IPS DF 6.9 (cell line): ENCODE results near the gene RPRD1A.

Source experiments
- DNase-seq: peaks from one replicate; pipeline ENCODE4 v3.0.0-alpha.2; 2013; ENCODE audit warnings: low read depth, low spot score
- H3K27ac ChIP-seq: one replicate; pipeline ENCODE4 v1.5.1; 2013; ENCODE audit warnings: low read length, control low read depth
- H3K27me3 ChIP-seq: 2 replicates; pipeline ENCODE4 v1.6.1; 2013; ENCODE audit warnings: mild to moderate bottlenecking, low read length; ENCODE audit not compliant: control insufficient read depth, insufficient read depth
- H3K36me3 ChIP-seq: 2 replicates; pipeline ENCODE4 v1.6.1; 2013; ENCODE audit warnings: low read length; ENCODE audit not compliant: control insufficient read depth, insufficient read depth
- H3K4me1 ChIP-seq: 2 replicates; pipeline ENCODE4 v1.6.1; 2013; ENCODE audit warnings: low read length; ENCODE audit not compliant: control insufficient read depth, insufficient read depth
- H3K4me3 ChIP-seq: 2 replicates; pipeline ENCODE4 v1.5.1; 2013; ENCODE audit warnings: mild to moderate bottlenecking, low read length
- H3K9me3 ChIP-seq: 2 replicates; pipeline ENCODE4 v1.6.1; 2013; ENCODE audit warnings: low read length, inconsistent platforms; ENCODE audit not compliant: control insufficient read depth, insufficient read depth
- WGBS: extraction: QIAGEN DNeasy Blood & Tissue Kit; methylation state at CpG from one replicate; pipeline ENCODE4 v1.1.7; 2013; ENCODE audit warnings: mixed read lengths, missing lambda C conversion rate; ENCODE audit not compliant: insufficient read length, insufficient coverage; 5-methylcytosine and 5-hydroxymethylcytosine counted together

The RPRD1A gene

GRCh38 chr18:36064027-36064808 is 3.1 kb downstream of the RPRD1A start:
- Histone ChIP-seq H3K9me3 (no peaks in the 10 kb centered on the region), H3K27ac (no peak overlapping the region), H3K4me3 (no peak overlapping the region), H3K4me1 (no peaks in the 10 kb centered on the region), H3K36me3 (no peaks in the 10 kb centered on the region), H3K27me3 (no peaks in the 10 kb centered on the region)
- DNase-seq: no peak
- no CpG with 5 or more reads among the region's 31 CpGs for WGBS

GRCh38 chr18:36058674-36059073 is 8.7 kb downstream of the RPRD1A start:
- Histone ChIP-seq H3K4me1 (no peaks in the 10 kb centered on the region), H3K27ac (no peak overlapping the region), H3K4me3 (no peak overlapping the region), H3K9me3 (no peaks in the 10 kb centered on the region), H3K36me3 (no peaks in the 10 kb centered on the region), H3K27me3 (no peaks in the 10 kb centered on the region)
- DNase-seq: no peak
- WGBS: no CpG with 5 or more reads among the region's 3 CpGs

- no peaks in the 10 kb centered on the region for H3K36me3 ChIP-seq
- DNase-seq: no peak
- H3K9me3 ChIP-seq: no peaks in the 10 kb centered on the region
- H3K27ac ChIP-seq: no peak overlapping the region
- H3K27me3 ChIP-seq: no peaks in the 10 kb centered on the region
- no peak overlapping the region for H3K4me3 ChIP-seq
- no peaks in the 10 kb centered on the region for H3K4me1 ChIP-seq
- WGBS: no CpG with 5 or more reads among the region's 3 CpGs
Measured at GRCh38 chr18:36051760-36052159, 15.6 kb downstream of the RPRD1A start.

DNA sequence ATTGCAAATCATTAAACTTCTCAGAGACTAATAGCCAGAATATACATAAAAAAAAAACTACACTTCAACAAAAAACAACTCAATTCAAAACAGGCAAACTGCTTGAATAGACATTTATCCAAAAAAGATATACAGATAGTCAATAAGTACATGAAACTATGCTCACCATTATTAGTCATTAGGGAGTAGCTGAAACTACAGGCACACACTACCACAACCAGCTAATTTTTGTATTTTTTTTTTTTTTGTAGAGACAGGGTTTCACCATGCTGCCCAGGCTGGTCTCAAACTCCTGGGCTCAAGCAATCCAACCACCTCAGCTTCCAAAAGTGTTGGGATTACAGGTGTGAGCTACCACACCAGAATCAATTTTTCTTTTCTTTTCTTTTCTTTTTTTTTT is 16.9 kb downstream of the RPRD1A start:
- 0 out of 2 replicates have a peak, but pooled peaks cover 1% of the 10 kb centered on the region for H3K4me1 ChIP-seq
- no peak for DNase-seq

GRCh38 chr18:36047521-36047920 is 19.8 kb downstream of the RPRD1A start:
- Histone ChIP-seq H3K36me3 (no peaks in the 10 kb centered on the region), H3K27me3 (no peaks in the 10 kb centered on the region), H3K27ac (no peak overlapping the region), H3K4me3 (no peak overlapping the region), H3K9me3 (no peaks in the 10 kb centered on the region), H3K4me1 (0 out of 2 replicates have a peak, but pooled peaks cover 1% of the 10 kb centered on the region)
- no peak for DNase-seq

More for the DNA sequence above, 16.9 kb downstream of the RPRD1A start:
- Histone ChIP-seq H3K27ac (no peak overlapping the region), H3K36me3 (no peaks in the 10 kb centered on the region), H3K27me3 (no peaks in the 10 kb centered on the region), H3K4me3 (no peak overlapping the region), H3K9me3 (no peaks in the 10 kb centered on the region)

- Histone ChIP-seq H3K9me3 (no peaks in the 10 kb centered on the region), H3K4me1 (0 out of 2 replicates have a peak, but pooled peaks cover 1% of the 10 kb centered on the region), H3K4me3 (no peak overlapping the region), H3K36me3 (no peaks in the 10 kb centered on the region), H3K27ac (no peak overlapping the region), H3K27me3 (no peaks in the 10 kb centered on the region)
- DNase-seq: no peak
- WGBS: no CpG with 5 or more reads among the region's 3 CpGs
Measured at GRCh38 chr18:36046898-36047297, 20.5 kb downstream of the RPRD1A start.

DNA sequence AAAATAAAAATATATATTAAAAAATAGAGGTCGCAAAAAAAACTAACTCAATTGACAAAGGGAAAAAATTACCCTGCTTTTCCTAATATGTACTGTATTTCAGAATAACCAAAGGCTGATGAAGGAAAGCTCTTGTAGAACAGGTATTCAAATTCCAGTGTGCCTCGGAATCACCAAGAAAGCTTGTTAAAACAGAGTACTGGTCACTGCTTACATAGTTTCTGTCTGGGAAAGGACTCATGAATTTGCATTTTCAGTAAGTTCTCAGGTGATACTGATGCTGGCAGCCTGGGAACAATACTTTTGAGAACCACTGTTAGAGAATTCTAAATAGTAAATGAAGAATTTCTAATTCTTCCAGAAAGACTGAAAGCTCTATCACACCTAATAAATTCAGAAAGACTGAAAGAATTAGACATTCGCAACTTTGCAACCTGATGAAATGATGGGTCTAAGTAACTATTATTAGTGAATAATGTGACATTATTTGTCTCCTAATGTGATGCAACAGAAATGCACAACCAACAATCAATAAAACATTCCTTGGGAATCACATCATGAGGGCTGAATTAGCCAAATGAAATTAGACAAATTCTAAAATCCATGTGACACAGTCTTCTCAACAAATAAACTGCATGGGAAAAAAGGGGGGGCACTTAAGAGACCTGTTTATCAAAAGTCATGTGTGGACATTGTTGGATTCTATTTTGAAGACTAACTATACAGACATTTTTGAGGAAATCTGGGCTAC is 21.9 kb downstream of the RPRD1A start:
- H3K4me1 ChIP-seq: 0 out of 2 replicates have a peak, but pooled peaks cover 1% of the 10 kb centered on the region
- H3K9me3 ChIP-seq: no peaks in the 10 kb centered on the region
- no peak for DNase-seq
- no peak overlapping the region for H3K27ac ChIP-seq
- WGBS: no CpG with 5 or more reads among the region's 3 CpGs
- no peaks in the 10 kb centered on the region for H3K36me3 ChIP-seq
- no peaks in the 10 kb centered on the region for H3K27me3 ChIP-seq
- no peak overlapping the region for H3K4me3 ChIP-seq

GRCh38 chr18:36043153-36043552 is 24.2 kb downstream of the RPRD1A start:
- DNase-seq: no peak
- Histone ChIP-seq H3K4me1 (0 out of 2 replicates have a peak, but pooled peaks cover 1% of the 10 kb centered on the region), H3K27me3 (no peaks in the 10 kb centered on the region), H3K9me3 (peaks cover 5% of the 10 kb centered on the region), H3K27ac (no peak overlapping the region), H3K4me3 (no peak overlapping the region), H3K36me3 (peaks cover 2% of the 10 kb centered on the region; the same call in 1 of the 2 replicates)
- WGBS: no CpG with 5 or more reads among the region's 1 CpG

- DNase-seq: no peak
- Histone ChIP-seq H3K9me3 (peaks cover 6% of the 10 kb centered on the region), H3K27ac (no peak overlapping the region), H3K27me3 (no peaks in the 10 kb centered on the region), H3K4me1 (0 out of 2 replicates have a peak, but pooled peaks cover under 1% of the 10 kb centered on the region), H3K4me3 (no peak overlapping the region), H3K36me3 (peaks cover 4% of the 10 kb centered on the region; the same call in 1 of the 2 replicates)
- WGBS: 100% methylated on average over 2 of the region's 3 CpGs
Measured at GRCh38 chr18:36041146-36041545, 26.2 kb downstream of the RPRD1A start.

DNA sequence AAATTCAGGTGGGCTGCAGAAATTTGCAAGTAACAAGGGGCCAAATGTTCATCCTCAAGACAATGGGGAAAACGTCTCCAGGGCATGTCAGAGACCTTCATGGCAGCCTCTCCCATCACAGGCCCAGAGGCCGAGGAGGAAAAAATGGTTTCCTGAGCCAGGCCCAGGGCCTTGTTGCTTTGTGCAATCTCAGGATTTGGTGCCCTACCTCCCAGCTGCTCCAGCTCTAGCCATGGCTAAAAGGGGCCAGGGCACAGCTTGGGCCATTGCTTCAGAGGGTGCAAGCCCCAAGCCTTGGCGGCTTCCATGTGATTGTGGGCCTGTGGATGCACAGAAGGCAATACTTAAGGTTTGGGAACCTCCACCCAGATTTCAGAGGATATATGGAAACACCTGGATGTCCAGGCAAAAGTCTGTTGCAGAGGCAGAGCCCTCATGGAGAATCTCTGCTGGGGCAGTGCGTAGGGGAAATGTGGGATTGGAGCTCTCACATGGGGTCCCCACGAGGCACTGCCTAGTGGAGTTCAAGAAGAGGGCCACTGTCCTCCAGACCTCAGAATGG is 29.2 kb downstream of the RPRD1A start:
- Histone ChIP-seq H3K9me3 (peaks cover 6% of the 10 kb centered on the region), H3K4me3 (no peak overlapping the region), H3K27ac (no peak overlapping the region), H3K27me3 (no peaks in the 10 kb centered on the region), H3K4me1 (no peaks in the 10 kb centered on the region), H3K36me3 (peaks cover 4% of the 10 kb centered on the region; the same call in 1 of the 2 replicates)
- no peak for DNase-seq
- no CpG with 5 or more reads among the region's 5 CpGs for WGBS
